Vagina (tissue), 2 donors: Measurements from ENCODE around the gene DDX4. TPM values are rescaled to one million over a fixed set of nuclear protein-coding genes. Genes with fewer than 3 reads are reported as not detected.

ENCODE experiments used
- DNase-seq, 2 donors: peaks; one replicate each; pipeline ENCODE4 v3.0.0-alpha.2; 2017; ENCODE audit errors: extremely low spot score in 2 of 2
- H3K27ac ChIP-seq: fragments of 200-600 bp; sonication (generic); one replicate; pipeline ENCODE4 v1.5.1; 2019
- H3K27me3 ChIP-seq: fragments of 200-600 bp; sonication (generic); one replicate; pipeline ENCODE4 v1.5.1; 2019
- H3K36me3 ChIP-seq, 2 donors: fragments of 200-600 bp; sonication (generic); one replicate each; pipeline ENCODE4 v1.5.1; 2017 to 2019
- H3K4me1 ChIP-seq: fragments of 200-600 bp; sonication (generic); one replicate; pipeline ENCODE4 v1.5.1; 2019
- H3K4me3 ChIP-seq, 2 donors: fragments of 200-600 bp; sonication (generic); 1 replicate in 1 of 2; 2 replicates in 1 of 2; pipeline ENCODE4 v1.5.1; 2016 to 2019
- H3K9me3 ChIP-seq: fragments of 200-600 bp; sonication (generic); one replicate; pipeline ENCODE4 v1.5.1; 2019
- CTCF ChIP-seq, 3 experiments: fragments of 450-650 bp in 2 of 3; fragments of 200-600 bp in 1 of 3; sonication (generic) in 1 of 3; IDR thresholded peaks; one replicate each; pipeline ENCODE4 v1.5.1; 2017 to 2019; ENCODE audit warnings: antibody characterized with exemption in 3 of 3, mild to moderate bottlenecking in 2 of 3, moderate library complexity in 2 of 3
- POLR2A ChIP-seq, 2 donors: fragments of 450-650 bp; IDR thresholded peaks; one replicate each; pipeline ENCODE4 v1.6.1; 2017; ENCODE audit warnings: antibody characterized with exemption in 2 of 2, mild to moderate bottlenecking in 2 of 2, moderate library complexity in 2 of 2
- POLR2AphosphoS5 ChIP-seq, 2 donors: sonication (generic); formaldehyde crosslinking; IDR thresholded peaks; one replicate each; pipeline ENCODE4 v1.9.0; 2017; ENCODE audit warnings: antibody characterized with exemption in 2 of 2, mild to moderate bottlenecking in 2 of 2, low read depth in 1 of 2; ENCODE audit not compliant: insufficient read depth in 1 of 2
- intact Hi-C: fragments of 100-400 bp; cut with DNase I; formaldehyde crosslinking; loops from one replicate; pipeline ENCODE4 v1.15.1; 2023
- total RNA-seq: library from RNA; depleted of rRNA; stranded (reverse); fragments of >200 nt; gene quantifications from one replicate; pipeline ENCODE4 v1.2.3, GENCODE V29; 2016

The DDX4 gene
- total RNA-seq, 1 donor from 2014 or later, result not detected

GRCh38 chr5:55860288-55860687, 122.4 kb downstream of the DDX4 start:
- no peak overlapping the region for H3K27ac ChIP-seq
- DNase-seq, result no peak
- no peaks in the 10 kb centered on the region for H3K36me3 ChIP-seq
- H3K27me3 ChIP-seq, result no peaks in the 10 kb centered on the region
- H3K9me3 ChIP-seq, result no peaks in the 10 kb centered on the region
- no peak overlapping the region for H3K4me3 ChIP-seq
- intact Hi-C loops, result no loop called here
- TF ChIP-seq POLR2AphosphoS5 (IDR thresholded peaks at IDR 0.05; ENCODE audit: insufficient read depth in 1 of 2, low read depth in 1 of 2) (no peak), POLR2A (IDR thresholded peaks at IDR 0.05) (no peak), CTCF (IDR thresholded peaks at IDR 0.05) (no peak)
- H3K4me1 ChIP-seq, result no peaks in the 10 kb centered on the region

- no peaks in the 10 kb centered on the region for H3K4me1 ChIP-seq
- intact Hi-C loops, result no loop called here
- H3K9me3 ChIP-seq, result no peaks in the 10 kb centered on the region
- no peak overlapping the region for H3K27ac ChIP-seq
- no peak overlapping the region for H3K4me3 ChIP-seq
- no peaks in the 10 kb centered on the region for H3K27me3 ChIP-seq
- no peak for DNase-seq
- no peak for TF ChIP-seq POLR2A (IDR thresholded peaks at IDR 0.05)
- TF ChIP-seq POLR2AphosphoS5 (IDR thresholded peaks at IDR 0.05; ENCODE audit: insufficient read depth in 1 of 2, low read depth in 1 of 2), result no peak
- TF ChIP-seq CTCF (IDR thresholded peaks at IDR 0.05), result no peak
- no peaks in the 10 kb centered on the region for H3K36me3 ChIP-seq
Measured at GRCh38 chr5:55860709-55861108, 122.8 kb downstream of the DDX4 start.

- no peaks in the 10 kb centered on the region for H3K9me3 ChIP-seq
- intact Hi-C loops, result no loop called here
- no peaks in the 10 kb centered on the region for H3K36me3 ChIP-seq
- no peaks in the 10 kb centered on the region for H3K27me3 ChIP-seq
- peaks cover 8% of the 10 kb centered on the region for H3K4me1 ChIP-seq
- H3K27ac ChIP-seq, result no peak overlapping the region
- TF ChIP-seq POLR2AphosphoS5 (IDR thresholded peaks at IDR 0.05; ENCODE audit: insufficient read depth in 1 of 2, low read depth in 1 of 2) (no peak), POLR2A (IDR thresholded peaks at IDR 0.05) (no peak), CTCF (IDR thresholded peaks at IDR 0.05) (no peak)
- DNase-seq, result no peak
- no peak overlapping the region for H3K4me3 ChIP-seq
Measured at GRCh38 chr5:55864606-55865541, 127.0 kb downstream of the DDX4 start.

- Histone ChIP-seq H3K9me3 (no peaks in the 10 kb centered on the region), H3K4me3 (no peak overlapping the region), H3K4me1 (peaks cover 8% of the 10 kb centered on the region), H3K27me3 (no peaks in the 10 kb centered on the region), H3K36me3 (no peaks in the 10 kb centered on the region), H3K27ac (no peak overlapping the region)
- intact Hi-C loops, result no loop called here
- TF ChIP-seq POLR2AphosphoS5 (IDR thresholded peaks at IDR 0.05; ENCODE audit: insufficient read depth in 1 of 2, low read depth in 1 of 2) (no peak), POLR2A (IDR thresholded peaks at IDR 0.05) (no peak), CTCF (IDR thresholded peaks at IDR 0.05) (no peak)
- no peak for DNase-seq
Measured at GRCh38 chr5:55865831-55866230, 128.0 kb downstream of the DDX4 start.

- H3K9me3 ChIP-seq, result no peaks in the 10 kb centered on the region
- H3K36me3 ChIP-seq, result no peaks in the 10 kb centered on the region
- no peaks in the 10 kb centered on the region for H3K27me3 ChIP-seq
- peaks cover 8% of the 10 kb centered on the region for H3K4me1 ChIP-seq
- intact Hi-C loops, result no loop called here
- no peak overlapping the region for H3K27ac ChIP-seq
- DNase-seq, result no peak
- TF ChIP-seq CTCF (IDR thresholded peaks at IDR 0.05), result no peak
- no peak overlapping the region for H3K4me3 ChIP-seq
Measured at GRCh38 chr5:55866485-55866884, 128.6 kb downstream of the DDX4 start.
